ENCODE data around the gene ARID1B. TPM values are rescaled to one million over a fixed set of nuclear protein-coding genes. Genes with fewer than 3 reads are reported as not detected.

ARID1B gene
- total RNA-seq, 1 experiment from 2014 or later: 86.3 TPM

DNA sequence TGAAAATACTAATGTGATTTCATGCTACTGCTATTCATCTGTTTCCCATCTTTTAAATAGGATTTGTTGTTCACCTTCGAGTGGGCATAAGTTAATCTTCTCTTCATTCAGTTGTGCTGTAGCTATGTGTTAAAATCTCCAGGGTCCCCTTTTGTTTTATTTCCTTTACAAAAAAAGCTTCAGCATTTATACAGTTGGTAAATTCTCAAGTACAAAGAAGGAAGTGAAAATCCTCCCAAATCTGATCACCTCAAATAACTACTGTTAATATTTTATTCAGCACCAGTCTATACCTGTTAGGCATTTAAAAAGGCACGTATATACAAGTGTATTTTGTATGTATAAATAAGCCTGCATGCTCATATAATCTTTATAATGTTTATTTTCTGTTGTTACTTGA, 294.9 kb downstream of the ARID1B start:
- H3K27ac ChIP-seq (ENCODE audit: low read depth, low read length, poor library complexity, severe bottlenecking): no peak overlapping the region
- H3K36me3 ChIP-seq (ENCODE audit: insufficient read depth, low read length, poor library complexity, severe bottlenecking): no peaks in the 10 kb centered on the region
- intact Hi-C loops (cut with micrococcal nuclease; ENCODE audit: unreplicated experiment): no loop called here
- BruUV-seq (replicated peaks): no TSS peak
- TF ChIP-seq, protein P1, sequence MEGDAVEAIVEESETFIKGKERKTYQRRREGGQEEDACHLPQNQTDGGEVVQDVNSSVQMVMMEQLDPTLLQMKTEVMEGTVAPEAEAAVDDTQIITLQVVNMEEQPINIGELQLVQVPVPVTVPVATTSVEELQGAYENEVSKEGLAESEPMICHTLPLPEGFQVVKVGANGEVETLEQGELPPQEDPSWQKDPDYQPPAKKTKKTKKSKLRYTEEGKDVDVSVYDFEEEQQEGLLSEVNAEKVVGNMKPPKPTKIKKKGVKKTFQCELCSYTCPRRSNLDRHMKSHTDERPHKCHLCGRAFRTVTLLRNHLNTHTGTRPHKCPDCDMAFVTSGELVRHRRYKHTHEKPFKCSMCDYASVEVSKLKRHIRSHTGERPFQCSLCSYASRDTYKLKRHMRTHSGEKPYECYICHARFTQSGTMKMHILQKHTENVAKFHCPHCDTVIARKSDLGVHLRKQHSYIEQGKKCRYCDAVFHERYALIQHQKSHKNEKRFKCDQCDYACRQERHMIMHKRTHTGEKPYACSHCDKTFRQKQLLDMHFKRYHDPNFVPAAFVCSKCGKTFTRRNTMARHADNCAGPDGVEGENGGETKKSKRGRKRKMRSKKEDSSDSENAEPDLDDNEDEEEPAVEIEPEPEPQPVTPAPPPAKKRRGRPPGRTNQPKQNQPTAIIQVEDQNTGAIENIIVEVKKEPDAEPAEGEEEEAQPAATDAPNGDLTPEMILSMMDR (conservative IDR thresholded peaks at IDR 0.05; ENCODE audit: low read depth, low read length): no peak
- no peak for TF ChIP-seq EZH2 (IDR thresholded peaks at IDR 0.05; ENCODE audit: borderline replicate concordance, low read depth, low read length, poor library complexity, severe bottlenecking)
- POLR2A ChIA-PET (ENCODE audit: low non-redundant PET): no interaction called here
- H3K9me3 ChIP-seq (ENCODE audit: low read depth, low read length, poor library complexity, severe bottlenecking): no peaks in the 10 kb centered on the region
- CTCF ChIA-PET: no interaction called here
- peaks cover 38% of the 10 kb centered on the region for H3K4me1 ChIP-seq (ENCODE audit: insufficient read depth, low read length, poor library complexity, severe bottlenecking)
- no peak overlapping the region for H3K4me3 ChIP-seq (ENCODE audit: low read depth, low read length, poor library complexity, severe bottlenecking)
- no peaks in the 10 kb centered on the region for H3K27me3 ChIP-seq (replicated peaks; ENCODE audit: insufficient read depth, low read depth, low read length, poor library complexity)
- peak; percentile 52 for DNase-seq (ENCODE audit: low spot score)

DNA sequence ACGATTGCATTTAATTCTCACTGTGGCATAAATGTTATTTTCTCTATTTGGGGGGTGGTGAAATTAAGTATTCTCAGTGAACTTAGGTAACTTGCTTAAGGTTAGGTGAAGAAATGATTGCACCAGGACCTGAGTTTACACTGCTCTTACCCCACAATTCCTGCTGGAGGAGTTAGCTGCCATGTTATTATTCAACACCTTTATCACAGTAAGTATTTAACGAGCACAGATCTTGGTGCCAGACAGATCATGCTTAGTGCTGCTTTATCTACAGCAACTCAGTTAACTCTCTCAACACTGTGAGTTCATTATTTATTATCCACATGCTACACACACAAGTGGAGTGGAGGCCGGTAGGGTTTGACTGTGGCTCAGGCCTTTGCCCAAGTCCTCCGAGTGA, 296.4 kb downstream of the ARID1B start:
- CTCF ChIA-PET: no interaction called here
- Histone ChIP-seq H3K36me3 (ENCODE audit: insufficient read depth, low read length, poor library complexity, severe bottlenecking) (no peaks in the 10 kb centered on the region), H3K27ac (ENCODE audit: low read depth, low read length, poor library complexity, severe bottlenecking) (no peak overlapping the region), H3K27me3 (replicated peaks; ENCODE audit: insufficient read depth, low read depth, low read length, poor library complexity) (no peaks in the 10 kb centered on the region), H3K4me3 (ENCODE audit: low read depth, low read length, poor library complexity, severe bottlenecking) (no peak overlapping the region), H3K4me1 (ENCODE audit: insufficient read depth, low read length, poor library complexity, severe bottlenecking) (peaks cover 38% of the 10 kb centered on the region), H3K9me3 (ENCODE audit: low read depth, low read length, poor library complexity, severe bottlenecking) (no peaks in the 10 kb centered on the region)
- no TSS peak for BruUV-seq (replicated peaks)
- intact Hi-C loops (cut with micrococcal nuclease; ENCODE audit: unreplicated experiment): no loop called here
- DNase-seq (ENCODE audit: low spot score): no peak
- POLR2A ChIA-PET (ENCODE audit: low non-redundant PET): no interaction called here
- no peak for TF ChIP-seq EZH2 (IDR thresholded peaks at IDR 0.05; ENCODE audit: borderline replicate concordance, low read depth, low read length, poor library complexity, severe bottlenecking)
- TF ChIP-seq, protein P1 (conservative IDR thresholded peaks at IDR 0.05; ENCODE audit: low read depth, low read length): no peak

- no peak for DNase-seq (ENCODE audit: low spot score)
- H3K9me3 ChIP-seq (ENCODE audit: low read depth, low read length, poor library complexity, severe bottlenecking): no peaks in the 10 kb centered on the region
- POLR2A ChIA-PET (ENCODE audit: low non-redundant PET): no interaction called here
- no peak overlapping the region for H3K4me3 ChIP-seq (ENCODE audit: low read depth, low read length, poor library complexity, severe bottlenecking)
- intact Hi-C loops (cut with micrococcal nuclease; ENCODE audit: unreplicated experiment): no loop called here
- peaks cover 30% of the 10 kb centered on the region for H3K4me1 ChIP-seq (ENCODE audit: insufficient read depth, low read length, poor library complexity, severe bottlenecking)
- no TSS peak for BruUV-seq (replicated peaks)
- CTCF ChIA-PET: no interaction called here
- H3K27ac ChIP-seq (ENCODE audit: low read depth, low read length, poor library complexity, severe bottlenecking): no peak overlapping the region
- TF ChIP-seq, protein P1 (conservative IDR thresholded peaks at IDR 0.05; ENCODE audit: low read depth, low read length): no peak
- no peak for TF ChIP-seq EZH2 (IDR thresholded peaks at IDR 0.05; ENCODE audit: borderline replicate concordance, low read depth, low read length, poor library complexity, severe bottlenecking)
- no peaks in the 10 kb centered on the region for H3K36me3 ChIP-seq (ENCODE audit: insufficient read depth, low read length, poor library complexity, severe bottlenecking)
- H3K27me3 ChIP-seq (replicated peaks; ENCODE audit: insufficient read depth, low read depth, low read length, poor library complexity): no peaks in the 10 kb centered on the region
These were observed 297.8 kb downstream of the ARID1B start for GRCh38 chr6:157074969-157075368.
